Panc1 (cell line): ENCODE results near the gene C2CD3. TPM values are rescaled to one million over a fixed set of nuclear protein-coding genes. Genes with fewer than 3 reads are reported as not detected.
A peak's percentile ranks its signal among the peaks of the same experiment; 100 is the strongest.

ENCODE experiments used
- ATAC-seq: fragments of 200-7000 bp; cut with Tn5 transposase; 2 replicates; pipeline ENCODE4 v1.9.1; 2020; ENCODE audit warnings: mild to moderate bottlenecking, moderate library complexity
- BruUV-seq: library from RNA; stranded (reverse); fragments of 400-500 nt; replicated peaks from 2 replicates; lab custom pipeline; 2021; lab: Mats Ljungman, UMichigan
- CTCF ChIA-PET: fragments of 300-600 bp; sonication (Branson Sonifier 250); formaldehyde crosslinking; loops from one replicate; lab custom pipeline; 2022; ENCODE audit warnings: antibody characterized with exemption; lab: Charles Lee
- POLR2A ChIA-PET: fragments of 300-600 bp; sonication (Branson Sonifier 250); formaldehyde crosslinking; loops from one replicate; lab custom pipeline; 2022; ENCODE audit warnings: antibody characterized with exemption; lab: Charles Lee
- DNase-seq: peaks from one replicate; pipeline ENCODE4 v3.0.0-alpha.2; 2010; ENCODE audit warnings: low read depth, low spot score
- H3K27ac ChIP-seq: 2 replicates; pipeline ENCODE4 v1.5.1; 2011; ENCODE audit warnings: mild to moderate bottlenecking, low read length, inconsistent platforms
- H3K27me3 ChIP-seq: fragments of 200-500 bp; sonication (Bioruptor generic); 2 replicates; pipeline ENCODE4 v1.6.0; 2014; ENCODE audit warnings: low read length, inconsistent platforms; ENCODE audit not compliant: control insufficient read depth, insufficient read depth
- H3K36me3 ChIP-seq: fragments of 200-500 bp; sonication (Bioruptor generic); 2 replicates; pipeline ENCODE4 v1.5.1; 2014; ENCODE audit warnings: inconsistent platforms, mild to moderate bottlenecking, low read length, moderate library complexity; ENCODE audit not compliant: control insufficient read depth, insufficient read depth
- H3K4me1 ChIP-seq: 2 replicates; pipeline ENCODE4 v1.5.1; 2011; ENCODE audit warnings: inconsistent platforms, mild to moderate bottlenecking, low read length, moderate library complexity; ENCODE audit not compliant: control insufficient read depth, insufficient read depth
- H3K4me3 ChIP-seq, 2 experiments: 2 replicates each; pipeline ENCODE4 v1.5.1; 2011 to 2012; ENCODE audit warnings: low read depth in 2 of 2, low read length in 2 of 2, mild to moderate bottlenecking in 2 of 2, inconsistent platforms in 1 of 2, moderate library complexity in 1 of 2
- H3K9me3 ChIP-seq: fragments of 200-500 bp; sonication (Bioruptor generic); 2 replicates; pipeline ENCODE4 v1.5.1; 2014; ENCODE audit warnings: low read depth, mild to moderate bottlenecking, inconsistent platforms, low read length, moderate library complexity; ENCODE audit not compliant: control insufficient read depth, insufficient read depth
- POLR2AphosphoS5 ChIP-seq: IDR thresholded peaks from 2 replicates; pipeline ENCODE4 v1.6.1; 2012; ENCODE audit warnings: mild to moderate bottlenecking, low read depth, low read length, moderate library complexity
- SIN3A ChIP-seq: IDR thresholded peaks from 2 replicates; pipeline ENCODE4 v1.6.1; 2012; ENCODE audit warnings: low read depth, mild to moderate bottlenecking, low read length, moderate library complexity, borderline replicate concordance; ENCODE audit not compliant: insufficient read depth
- TCF7L2 ChIP-seq: IDR thresholded peaks from 2 replicates; pipeline ENCODE4 v1.6.1; 2011; ENCODE audit warnings: mild to moderate bottlenecking, low read depth, low read length, inconsistent platforms
- in situ Hi-C: cut with HindIII; loops from 2 replicates; pipeline ENCODE4 v1.10.0; 2016; ENCODE audit warnings: low sequenced_read_pairs, low pct_unique_long_range_greater_than_20kb
- intact Hi-C: fragments of 100-400 bp; cut with micrococcal nuclease; formaldehyde crosslinking; loops from one replicate; pipeline ENCODE4 v1.10.0; 2022; ENCODE audit not compliant: unreplicated experiment
- total RNA-seq: library from RNA; stranded (reverse); gene quantifications from one replicate; pipeline ENCODE4 v1.2.1, GENCODE V29; 2021; ENCODE audit not compliant: unreplicated experiment
- TF ChIP-seq, protein P1 (sequence below): fragments of 450-650 bp; IDR thresholded peaks from 2 replicates; pipeline ENCODE4 v1.5.1; 2017; ENCODE audit warnings: mild to moderate bottlenecking
- TF ChIP-seq, protein P2 (sequence below), 2 experiments: IDR thresholded peaks; 2 replicates each; pipeline ENCODE4 v1.6.1; 2011 to 2012; ENCODE audit warnings: low read depth in 2 of 2, control low read depth in 1 of 2, low read length in 1 of 2, mild to moderate bottlenecking in 1 of 2, moderate library complexity in 1 of 2; ENCODE audit not compliant: insufficient read depth in 1 of 2

The C2CD3 gene
- total RNA-seq, 1 experiment from 2014 or later = 51.8 TPM

DNA sequence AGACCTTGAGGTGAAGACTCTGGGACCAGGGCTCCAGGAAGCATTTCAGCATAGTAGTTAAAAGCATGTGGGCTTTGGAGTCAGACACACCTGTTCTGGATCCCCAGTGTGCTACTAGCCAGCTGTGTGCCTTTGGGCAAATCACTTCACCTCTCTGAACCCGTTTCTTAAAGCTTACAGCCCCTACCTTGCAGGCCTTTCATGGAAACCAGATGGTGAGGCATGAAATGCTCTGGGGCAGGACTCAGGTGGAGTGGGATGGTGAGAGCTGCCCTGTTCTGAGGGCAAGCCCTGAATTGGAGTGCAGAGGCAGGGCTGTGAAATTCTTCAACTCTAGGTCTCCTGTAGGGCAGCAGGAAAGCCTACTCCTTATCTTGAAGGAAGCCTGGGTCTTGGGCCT is 198.6 kb downstream of the C2CD3 start:
- BruUV-seq = no TSS peak
- ATAC-seq (0 out of 2 replicates have a peak, but pooled peaks have one; percentile 4), DNase-seq (no peak)
- Histone ChIP-seq H3K4me3 (no peak overlapping the region), H3K36me3 (peaks cover 3% of the 10 kb centered on the region; the same call in 1 of the 2 replicates), H3K9me3 (no peaks in the 10 kb centered on the region), H3K27me3 (no peaks in the 10 kb centered on the region), H3K4me1 (no peaks in the 10 kb centered on the region), H3K27ac (no peak overlapping the region)
- POLR2A ChIA-PET = no interaction called here
- intact Hi-C loops (no loop called here), in situ Hi-C loops (no loop called here)
- CTCF ChIA-PET = no interaction called here
- peak; percentile 52; the same call in 1 of the 2 replicates for TF ChIP-seq POLR2AphosphoS5
- TF ChIP-seq, protein P1, sequence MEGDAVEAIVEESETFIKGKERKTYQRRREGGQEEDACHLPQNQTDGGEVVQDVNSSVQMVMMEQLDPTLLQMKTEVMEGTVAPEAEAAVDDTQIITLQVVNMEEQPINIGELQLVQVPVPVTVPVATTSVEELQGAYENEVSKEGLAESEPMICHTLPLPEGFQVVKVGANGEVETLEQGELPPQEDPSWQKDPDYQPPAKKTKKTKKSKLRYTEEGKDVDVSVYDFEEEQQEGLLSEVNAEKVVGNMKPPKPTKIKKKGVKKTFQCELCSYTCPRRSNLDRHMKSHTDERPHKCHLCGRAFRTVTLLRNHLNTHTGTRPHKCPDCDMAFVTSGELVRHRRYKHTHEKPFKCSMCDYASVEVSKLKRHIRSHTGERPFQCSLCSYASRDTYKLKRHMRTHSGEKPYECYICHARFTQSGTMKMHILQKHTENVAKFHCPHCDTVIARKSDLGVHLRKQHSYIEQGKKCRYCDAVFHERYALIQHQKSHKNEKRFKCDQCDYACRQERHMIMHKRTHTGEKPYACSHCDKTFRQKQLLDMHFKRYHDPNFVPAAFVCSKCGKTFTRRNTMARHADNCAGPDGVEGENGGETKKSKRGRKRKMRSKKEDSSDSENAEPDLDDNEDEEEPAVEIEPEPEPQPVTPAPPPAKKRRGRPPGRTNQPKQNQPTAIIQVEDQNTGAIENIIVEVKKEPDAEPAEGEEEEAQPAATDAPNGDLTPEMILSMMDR = no peak
- TF ChIP-seq, protein P2, sequence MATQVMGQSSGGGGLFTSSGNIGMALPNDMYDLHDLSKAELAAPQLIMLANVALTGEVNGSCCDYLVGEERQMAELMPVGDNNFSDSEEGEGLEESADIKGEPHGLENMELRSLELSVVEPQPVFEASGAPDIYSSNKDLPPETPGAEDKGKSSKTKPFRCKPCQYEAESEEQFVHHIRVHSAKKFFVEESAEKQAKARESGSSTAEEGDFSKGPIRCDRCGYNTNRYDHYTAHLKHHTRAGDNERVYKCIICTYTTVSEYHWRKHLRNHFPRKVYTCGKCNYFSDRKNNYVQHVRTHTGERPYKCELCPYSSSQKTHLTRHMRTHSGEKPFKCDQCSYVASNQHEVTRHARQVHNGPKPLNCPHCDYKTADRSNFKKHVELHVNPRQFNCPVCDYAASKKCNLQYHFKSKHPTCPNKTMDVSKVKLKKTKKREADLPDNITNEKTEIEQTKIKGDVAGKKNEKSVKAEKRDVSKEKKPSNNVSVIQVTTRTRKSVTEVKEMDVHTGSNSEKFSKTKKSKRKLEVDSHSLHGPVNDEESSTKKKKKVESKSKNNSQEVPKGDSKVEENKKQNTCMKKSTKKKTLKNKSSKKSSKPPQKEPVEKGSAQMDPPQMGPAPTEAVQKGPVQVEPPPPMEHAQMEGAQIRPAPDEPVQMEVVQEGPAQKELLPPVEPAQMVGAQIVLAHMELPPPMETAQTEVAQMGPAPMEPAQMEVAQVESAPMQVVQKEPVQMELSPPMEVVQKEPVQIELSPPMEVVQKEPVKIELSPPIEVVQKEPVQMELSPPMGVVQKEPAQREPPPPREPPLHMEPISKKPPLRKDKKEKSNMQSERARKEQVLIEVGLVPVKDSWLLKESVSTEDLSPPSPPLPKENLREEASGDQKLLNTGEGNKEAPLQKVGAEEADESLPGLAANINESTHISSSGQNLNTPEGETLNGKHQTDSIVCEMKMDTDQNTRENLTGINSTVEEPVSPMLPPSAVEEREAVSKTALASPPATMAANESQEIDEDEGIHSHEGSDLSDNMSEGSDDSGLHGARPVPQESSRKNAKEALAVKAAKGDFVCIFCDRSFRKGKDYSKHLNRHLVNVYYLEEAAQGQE (IDR thresholded peaks at IDR 0.05; ENCODE audit: insufficient read depth in 1 of 2, low read depth in 2 of 2, low read length in 1 of 2) = no peak
- no peak for TF ChIP-seq SIN3A
- TF ChIP-seq TCF7L2 = no peak

DNA sequence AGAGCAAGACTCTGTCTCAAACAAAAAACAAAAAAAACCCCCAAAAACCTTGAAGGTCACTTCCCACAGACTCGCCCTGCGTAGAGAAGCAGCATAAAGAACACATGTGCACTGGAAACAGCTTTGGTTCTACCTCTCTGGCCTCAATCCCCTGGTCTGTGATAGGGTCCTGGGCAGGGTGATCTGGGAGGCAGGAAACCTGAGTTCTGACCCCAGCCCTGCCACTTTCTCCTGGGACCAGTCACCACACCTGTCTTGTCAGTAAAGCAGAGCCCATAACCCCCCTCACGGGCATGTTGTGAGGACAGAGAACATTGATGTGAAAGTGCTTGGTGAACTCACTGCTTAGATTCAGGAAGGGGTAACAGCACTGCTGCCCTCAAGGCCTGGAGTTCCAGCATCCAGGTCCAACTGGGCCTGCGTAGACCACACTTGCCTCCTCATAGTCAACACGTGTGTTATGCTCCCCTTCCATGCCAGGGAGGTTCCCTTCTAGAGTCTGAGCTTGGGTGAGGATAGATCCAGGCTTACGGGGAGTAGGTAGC is 199.6 kb downstream of the C2CD3 start:
- in situ Hi-C loops = no loop called here
- ATAC-seq (peak; percentile 20), DNase-seq (no peak)
- intact Hi-C loops = no loop called here
- no peak overlapping the region for H3K27ac ChIP-seq
- H3K9me3 ChIP-seq = no peaks in the 10 kb centered on the region
- BruUV-seq = no TSS peak
- H3K4me1 ChIP-seq = no peaks in the 10 kb centered on the region
- ChIA-PET CTCF (interaction anchor here (0.6 kb wide), 1 partner anchor 730 kb away, joined by 3 read pairs; no protein-coding TSS in a partner anchor), POLR2A (no interaction called here)
- TF ChIP-seq, protein P1 = no peak
- peak; percentile 72 for TF ChIP-seq POLR2AphosphoS5
- H3K4me3 ChIP-seq = no peak overlapping the region
- H3K27me3 ChIP-seq = no peaks in the 10 kb centered on the region
- no peaks in the 10 kb centered on the region for H3K36me3 ChIP-seq
